Mammary epithelial cell (primary cell): Measurements from ENCODE around the gene TNRC6C.

Source experiments
- CTCF ChIP-seq, 2 donors: IDR thresholded peaks in 1 of 2; conservative IDR thresholded peaks in 1 of 2; 2 replicates each; pipeline ENCODE4 v1.5.1; 2011 to 2012; ENCODE audit warnings: inconsistent platforms in 2 of 2, low read length in 2 of 2, mild to moderate bottlenecking in 2 of 2, control low read depth in 1 of 2, low read depth in 1 of 2; ENCODE audit not compliant: insufficient read depth in 1 of 2; ENCODE audit errors: extremely low read depth in 1 of 2
- EZH2 ChIP-seq: IDR thresholded peaks from 2 replicates; pipeline ENCODE4 v1.6.1; 2012; ENCODE audit warnings: low read length, inconsistent platforms, borderline replicate concordance

DNA sequence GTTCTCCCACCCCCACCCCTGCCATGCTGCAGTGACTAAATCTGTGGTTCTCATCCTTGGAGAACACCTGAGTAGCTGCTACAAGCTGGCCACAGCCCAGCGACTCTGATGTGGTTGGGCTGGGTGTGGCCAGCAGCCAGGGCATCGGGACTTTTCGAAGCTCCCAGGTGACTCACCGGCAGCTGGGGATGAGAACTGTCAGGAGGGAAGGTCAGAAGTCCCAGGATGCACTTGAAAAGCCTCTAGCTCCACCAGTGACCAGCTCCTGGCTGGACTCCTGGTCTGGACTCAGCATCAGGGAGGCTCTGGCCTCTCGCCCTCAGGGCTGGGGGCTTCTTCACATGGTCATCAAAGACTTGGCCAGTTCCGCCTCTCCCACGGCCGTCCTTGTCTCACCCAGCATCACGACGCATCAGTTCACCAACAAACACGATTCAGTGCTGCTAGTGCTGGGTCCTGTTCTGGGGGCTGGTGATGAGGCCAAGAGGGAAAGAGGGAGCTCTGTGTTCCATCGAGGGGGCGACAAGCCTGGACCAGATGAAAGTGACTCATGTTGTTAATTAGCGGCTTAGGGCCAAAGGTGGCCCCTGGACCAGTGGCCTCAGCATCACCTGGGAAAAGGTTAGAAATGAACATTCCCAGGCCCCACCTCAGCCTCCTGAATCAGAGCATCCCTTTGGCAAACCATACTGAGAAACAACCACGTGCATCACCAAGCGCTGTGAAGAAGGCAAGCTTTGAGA, 183.8 kb downstream of the TNRC6C start:
- TF ChIP-seq CTCF (conservative IDR thresholded peaks at IDR 0.05 in 1 of 2, IDR thresholded peaks at IDR 0.05 in 1 of 2; ENCODE audit: extremely low read depth in 1 of 2, insufficient read depth in 1 of 2, low read depth in 1 of 2, low read length in 2 of 2) (no peak), EZH2 (no peak)
